Gastroesophageal sphincter (tissue), 4 donors: ENCODE data around the gene LST1. TPM values are rescaled to one million over a fixed set of nuclear protein-coding genes. Genes with fewer than 3 reads are reported as not detected.
A peak's percentile ranks its signal among the peaks of the same experiment; 100 is the strongest.

Source experiments
- ATAC-seq: fragments of 150-250 bp; one replicate; pipeline ENCODE4 v1.9.1; 2016; ENCODE audit warnings: mild to moderate bottlenecking, moderate library complexity
- H3K27ac ChIP-seq, 4 donors: fragments of 200-600 bp; sonication (generic) in 3 of 4; 1 replicate in 3 of 4; 2 replicates in 1 of 4; pipeline ENCODE4 v1.5.1; 2016 to 2019
- H3K27me3 ChIP-seq: fragments of 200-600 bp; sonication (generic); one replicate; pipeline ENCODE4 v1.5.1; 2019
- H3K36me3 ChIP-seq, 2 donors: fragments of 200-600 bp; sonication (generic); one replicate each; pipeline ENCODE4 v1.5.1; 2019; ENCODE audit warnings: control low read depth in 1 of 2
- H3K4me1 ChIP-seq, 3 donors: fragments of 200-600 bp; sonication (generic); 1 replicate in 2 of 3; 2 replicates in 1 of 3; pipeline ENCODE4 v1.5.1; 2016 to 2019; ENCODE audit warnings: control low read depth in 2 of 3
- H3K4me3 ChIP-seq, 2 donors: fragments of 200-600 bp; sonication (generic); one replicate each; pipeline ENCODE4 v1.5.1; 2019; ENCODE audit warnings: mild to moderate bottlenecking in 1 of 2, moderate library complexity in 1 of 2
- H3K9me3 ChIP-seq, 3 donors: fragments of 200-600 bp; sonication (generic); one replicate each; pipeline ENCODE4 v1.5.1; 2017 to 2019; ENCODE audit warnings: control low read depth in 2 of 3
- EP300 ChIP-seq: sonication (generic); formaldehyde crosslinking; IDR thresholded peaks from one replicate; pipeline ENCODE4 v1.6.1; 2017; ENCODE audit warnings: antibody characterized with exemption, mild to moderate bottlenecking
- POLR2A ChIP-seq, 2 donors: fragments of 450-650 bp; IDR thresholded peaks; one replicate each; pipeline ENCODE4 v1.6.1; 2017; ENCODE audit warnings: antibody characterized with exemption in 2 of 2, mild to moderate bottlenecking in 2 of 2, moderate library complexity in 1 of 2
- POLR2AphosphoS5 ChIP-seq: sonication (generic); formaldehyde crosslinking; IDR thresholded peaks from one replicate; pipeline ENCODE4 v1.6.1; 2017; ENCODE audit warnings: antibody characterized with exemption
- WGBS, 2 donors: methylation state at CpG; one replicate each; pipeline ENCODE4 v1.1.5; 2018; ENCODE audit warnings: low coverage in 1 of 2; 5-methylcytosine and 5-hydroxymethylcytosine counted together
- small RNA-seq, 4 donors: library from RNA; depleted of rRNA; stranded (forward); fragments of <200 nt; gene quantifications; one replicate each; pipeline ENCODE3, GENCODE V24; 2016
- total RNA-seq, 4 donors: library from RNA; depleted of rRNA; stranded (reverse); fragments of >200 nt; gene quantifications; one replicate each; pipeline ENCODE4 v1.1.0, GENCODE V29; 2016
- TF ChIP-seq, protein P1 (sequence below), 4 experiments: fragments of 200-600 bp in 2 of 4; fragments of 450-650 bp in 2 of 4; sonication (generic) in 1 of 4; IDR thresholded peaks; one replicate each; pipeline ENCODE4 v1.5.1; 2017 to 2019; ENCODE audit warnings: antibody characterized with exemption in 4 of 4, mild to moderate bottlenecking in 2 of 4, moderate library complexity in 2 of 4

LST1 gene
- total RNA-seq, 4 donors from 2014 or later: 1.4 to 7.7 (median 6.9) TPM

- peak overlapping the region in 1 of 4 donors; percentile 14 for H3K27ac ChIP-seq
- no peaks in the 10 kb centered on the region for H3K4me1 ChIP-seq
- 85 to 92% methylated on average over 2 of the region's 3 CpGs for WGBS, 2 donors
- ATAC-seq: no peak
- no peaks in the 10 kb centered on the region for H3K27me3 ChIP-seq
- TF ChIP-seq POLR2AphosphoS5 (no peak), EP300 (no peak), POLR2A (IDR thresholded peaks at IDR 0.05) (no peak)
- TF ChIP-seq, protein P1, sequence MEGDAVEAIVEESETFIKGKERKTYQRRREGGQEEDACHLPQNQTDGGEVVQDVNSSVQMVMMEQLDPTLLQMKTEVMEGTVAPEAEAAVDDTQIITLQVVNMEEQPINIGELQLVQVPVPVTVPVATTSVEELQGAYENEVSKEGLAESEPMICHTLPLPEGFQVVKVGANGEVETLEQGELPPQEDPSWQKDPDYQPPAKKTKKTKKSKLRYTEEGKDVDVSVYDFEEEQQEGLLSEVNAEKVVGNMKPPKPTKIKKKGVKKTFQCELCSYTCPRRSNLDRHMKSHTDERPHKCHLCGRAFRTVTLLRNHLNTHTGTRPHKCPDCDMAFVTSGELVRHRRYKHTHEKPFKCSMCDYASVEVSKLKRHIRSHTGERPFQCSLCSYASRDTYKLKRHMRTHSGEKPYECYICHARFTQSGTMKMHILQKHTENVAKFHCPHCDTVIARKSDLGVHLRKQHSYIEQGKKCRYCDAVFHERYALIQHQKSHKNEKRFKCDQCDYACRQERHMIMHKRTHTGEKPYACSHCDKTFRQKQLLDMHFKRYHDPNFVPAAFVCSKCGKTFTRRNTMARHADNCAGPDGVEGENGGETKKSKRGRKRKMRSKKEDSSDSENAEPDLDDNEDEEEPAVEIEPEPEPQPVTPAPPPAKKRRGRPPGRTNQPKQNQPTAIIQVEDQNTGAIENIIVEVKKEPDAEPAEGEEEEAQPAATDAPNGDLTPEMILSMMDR (IDR thresholded peaks at IDR 0.05): no peak
- no peak overlapping the region for H3K4me3 ChIP-seq
- H3K9me3 ChIP-seq: no peaks in the 10 kb centered on the region
- peaks cover 0 to 100% of the 10 kb centered on the region in 2 donors for H3K36me3 ChIP-seq
These were observed 48.1 kb downstream of the LST1 start for GRCh38 chr6:31634131-31634530.

DNA sequence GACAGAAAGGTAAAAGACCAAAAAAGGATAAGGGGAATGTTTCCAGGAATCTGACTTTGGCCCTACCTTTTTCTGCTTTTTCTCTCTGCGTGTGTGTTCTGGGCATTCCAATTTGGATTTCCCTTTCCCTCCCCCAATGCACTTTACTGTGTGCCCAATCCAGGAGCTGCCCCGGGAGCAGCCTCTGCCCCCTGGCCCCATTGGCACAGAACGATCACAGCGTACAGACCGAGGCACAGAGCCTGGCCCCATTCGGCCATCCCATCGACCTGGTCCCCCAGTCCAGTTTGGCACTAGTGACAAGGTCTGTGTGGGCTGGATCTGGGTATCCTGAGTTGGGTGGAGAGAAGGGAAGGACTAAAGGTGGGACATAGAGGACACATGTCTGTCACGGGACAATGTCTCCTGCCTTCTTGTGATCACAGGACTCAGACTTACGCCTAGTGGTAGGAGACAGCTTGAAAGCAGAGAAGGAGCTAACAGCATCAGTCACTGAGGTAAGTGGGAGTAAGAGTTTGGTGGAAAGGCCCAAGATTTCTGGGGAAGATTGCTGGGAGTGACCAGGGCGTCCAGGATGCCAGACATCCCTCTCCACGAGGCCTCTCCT is 49.0 kb downstream of the LST1 start:
- H3K9me3 ChIP-seq: no peaks in the 10 kb centered on the region
- H3K4me3 ChIP-seq: no peak overlapping the region
- 70 to 72% methylated on average over 7 to 8 of the region's 11 CpGs for WGBS, 2 donors
- H3K36me3 ChIP-seq: peaks cover 0 to 100% of the 10 kb centered on the region in 2 donors
- no peak for ATAC-seq
- H3K27me3 ChIP-seq: no peaks in the 10 kb centered on the region
- no peak for TF ChIP-seq EP300
- TF ChIP-seq POLR2A (IDR thresholded peaks at IDR 0.05): no peak
- TF ChIP-seq, protein P1 (IDR thresholded peaks at IDR 0.05): no peak
- TF ChIP-seq POLR2AphosphoS5: no peak
- H3K27ac ChIP-seq: peak overlapping the region in 1 of 4 donors; percentile 14
- no peaks in the 10 kb centered on the region for H3K4me1 ChIP-seq

- no peaks in the 10 kb centered on the region for H3K4me1 ChIP-seq
- WGBS, 2 donors: 63 to 71% methylated on average over 7 to 15 of the region's 27 CpGs
These were observed 50.9 kb downstream of the LST1 start for GRCh38 chr6:31636698-31637596.

More at GRCh38 chr6:31636698-31637596, 50.9 kb downstream of the LST1 start:
- H3K4me3 ChIP-seq: no peak overlapping the region
- H3K9me3 ChIP-seq: no peaks in the 10 kb centered on the region
- peaks cover 0 to 100% of the 10 kb centered on the region in 2 donors for H3K36me3 ChIP-seq
- no peaks in the 10 kb centered on the region for H3K27me3 ChIP-seq
- TF ChIP-seq POLR2AphosphoS5: peak; percentile 11
- TF ChIP-seq EP300: no peak
- no peak overlapping the region for H3K27ac ChIP-seq
- ATAC-seq: no peak

Small RNAs within 50 kb of the gene (small RNA-seq; reads per million reads assigned to genes)
- 0 reads per million in 4 donors for gene MIR6832
- 1.6 to 4.7 (median 3.9) reads per million in 4 donors for gene SNORA38
- 781 to 933 (median 854) reads per million in 4 donors for gene SNORD117
- gene SNORD84: 0 reads per million in 4 donors
- gene UQCRHP1: 0 reads per million in 4 donors

Other genes starting within 250 kb of the LST1 start
- gene HLA-B, start 229.1 kb upstream of the LST1 start, total RNA-seq: 100 to 1,000 TPM; 299 to 991 (median 620) TPM
- 10 to 100 TPM; 17.4 to 33.2 (median 22.1) TPM for gene MICA, start 182.7 kb upstream of the LST1 start, total RNA-seq
- gene MICB, start 88.1 kb upstream of the LST1 start, total RNA-seq: 1 to 10 TPM; 1.7 to 4.8 (median 2.0) TPM
- gene MCCD1, start 57.3 kb upstream of the LST1 start, total RNA-seq: not detected
- gene DDX39B, start 44.3 kb upstream of the LST1 start, total RNA-seq: 100 to 1,000 TPM; 125 to 327 (median 217) TPM
- 1 to 10 TPM; 1.3 to 5.7 (median 2.9) TPM for gene ATP6V1G2, start 39.7 kb upstream of the LST1 start, total RNA-seq
- gene NFKBIL1, start 38.7 kb upstream of the LST1 start, total RNA-seq: 10 to 100 TPM; 21.3 to 44.2 (median 28.5) TPM
- not detected for gene LTA, start 14.0 kb upstream of the LST1 start, total RNA-seq
- gene TNF, start 10.7 kb upstream of the LST1 start, total RNA-seq: under 1 TPM in 1 of 4 donors, not detected in 3; 0.81 TPM
- under 1 TPM in 1 of 4 donors, not detected in 3; 0.57 TPM for gene LTB, start 3.9 kb upstream of the LST1 start, total RNA-seq
- not detected for gene NCR3, start 6.7 kb downstream of the LST1 start, total RNA-seq
- gene AIF1, start 29.0 kb downstream of the LST1 start, total RNA-seq: 10 to 100 TPM in 3 of 4 donors, 1 to 10 TPM in 1; 5.6 to 46.4 (median 21.3) TPM
- gene PRRC2A, start 34.4 kb downstream of the LST1 start, total RNA-seq: 100 to 1,000 TPM in 1 of 4 donors, 10 to 100 TPM in 3; 47.9 to 137 (median 76.2) TPM
- 100 to 1,000 TPM; 131 to 252 (median 190) TPM for gene BAG6, start 66.4 kb downstream of the LST1 start, total RNA-seq
- gene APOM, start 69.6 kb downstream of the LST1 start, total RNA-seq: 1 to 10 TPM in 3 of 4 donors, under 1 TPM in 1; 0.62 to 7.4 (median 3.2) TPM
- gene C6orf47, start 74.5 kb downstream of the LST1 start, total RNA-seq: 10 to 100 TPM; 30.0 to 40.0 (median 36.1) TPM
- gene GPANK1, start 78.7 kb downstream of the LST1 start, total RNA-seq: 10 to 100 TPM; 17.1 to 22.3 (median 17.9) TPM
- 100 to 1,000 TPM; 162 to 197 (median 167) TPM for gene CSNK2B, start 79.8 kb downstream of the LST1 start, total RNA-seq
- gene LY6G5B, start 83.7 kb downstream of the LST1 start, total RNA-seq: 1 to 10 TPM in 3 of 4 donors, under 1 TPM in 1; 0.10 to 9.3 (median 3.9) TPM
- gene LY6G5C, start 94.8 kb downstream of the LST1 start, total RNA-seq: 1 to 10 TPM in 1 of 4 donors, under 1 TPM in 1, not detected in 2; 0.94 to 1.9 TPM
- 10 to 100 TPM; 37.4 to 49.8 (median 47.2) TPM for gene ABHD16A, start 117.0 kb downstream of the LST1 start, total RNA-seq
- gene LY6G6F, start 120.6 kb downstream of the LST1 start, total RNA-seq: not detected
- gene LY6G6D, start 129.1 kb downstream of the LST1 start, total RNA-seq: not detected
- gene LY6G6C, start 135.5 kb downstream of the LST1 start, total RNA-seq: not detected
- gene MPIG6B, start 137.1 kb downstream of the LST1 start, total RNA-seq: under 1 TPM in 1 of 4 donors, not detected in 3; 0.54 TPM
- 100 to 1,000 TPM in 2 of 4 donors, 10 to 100 TPM in 2; 75.6 to 127 (median 99.0) TPM for gene DDAH2, start 143.0 kb downstream of the LST1 start, total RNA-seq
- gene CLIC1, start 150.3 kb downstream of the LST1 start, total RNA-seq: 100 to 1,000 TPM; 191 to 427 (median 276) TPM
- gene MSH5, start 153.7 kb downstream of the LST1 start, total RNA-seq: 10 to 100 TPM in 1 of 4 donors, 1 to 10 TPM in 3; 1.9 to 12.7 (median 6.7) TPM
- gene SAPCD1, start 176.4 kb downstream of the LST1 start, total RNA-seq: 1 to 10 TPM in 1 of 4 donors, under 1 TPM in 1, not detected in 2; 0.93 to 1.1 TPM
- under 1 TPM; 0.12 to 0.54 (median 0.31) TPM for gene VWA7, start 191.1 kb downstream of the LST1 start, total RNA-seq
- 10 to 100 TPM; 25.4 to 50.6 (median 29.9) TPM for gene VARS1, start 209.5 kb downstream of the LST1 start, total RNA-seq
- gene LSM2, start 220.7 kb downstream of the LST1 start, total RNA-seq: 10 to 100 TPM; 18.0 to 31.7 (median 28.5) TPM
- gene HSPA1L, start 229.0 kb downstream of the LST1 start, total RNA-seq: 1 to 10 TPM; 1.9 to 3.9 (median 2.6) TPM
- gene HSPA1A, start 229.3 kb downstream of the LST1 start, total RNA-seq: 100 to 1,000 TPM; 287 to 496 (median 351) TPM
- gene HSPA1B, start 241.5 kb downstream of the LST1 start, total RNA-seq: 100 to 1,000 TPM; 198 to 260 (median 219) TPM